RWPE1 (cell line): ENCODE measurements around the gene PTPRN2.

ENCODE experiments used
- CTCF ChIA-PET: fragments of 350-600 bp; sonication (Branson Sonifier 250); formaldehyde crosslinking; extraction: SDS; loops from one replicate; lab custom pipeline; 2021; lab: Yijun Ruan, JAX
- POLR2A ChIA-PET: fragments of 400-600 bp; formaldehyde crosslinking; extraction: SDS; loops from one replicate; lab custom pipeline; 2020; ENCODE audit warnings: antibody characterized with exemption; ENCODE audit not compliant: low non-redundant PET; lab: Yijun Ruan, JAX
- DNase-seq: peaks from one replicate; pipeline ENCODE4 v3.0.0; 2012; ENCODE audit warnings: low spot score
- H3K27ac ChIP-seq: fragments of 450-650 bp; 2 replicates; pipeline ENCODE4 v1.5.1; 2017
- TF ChIP-seq, protein P1 (sequence below): fragments of 450-650 bp; conservative IDR thresholded peaks from 2 replicates; pipeline ENCODE4 v1.5.1; 2017; ENCODE audit warnings: low read depth, mild to moderate bottlenecking

Gene PTPRN2

DNA sequence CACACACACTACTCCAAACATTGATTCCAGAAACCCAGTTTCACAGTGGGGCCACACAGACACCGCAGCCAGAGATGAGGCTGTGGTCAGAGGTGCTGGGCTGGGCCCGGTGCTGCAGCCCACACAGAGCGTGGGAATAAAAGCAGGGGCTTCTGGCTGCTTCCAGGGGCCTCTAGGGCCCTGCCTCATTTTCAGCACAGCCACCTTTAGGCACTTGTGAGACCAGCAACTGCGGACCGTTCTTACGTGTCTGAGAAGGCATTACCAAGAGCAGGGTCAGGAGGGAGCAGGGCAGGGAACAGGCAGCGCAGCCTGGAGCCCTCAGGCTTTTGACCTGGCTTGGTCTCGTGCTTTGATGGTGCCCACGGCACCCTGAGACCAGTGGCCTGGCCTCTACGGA lies 980.4 kb downstream of the PTPRN2 start:
- no peak overlapping the region for H3K27ac ChIP-seq
- DNase-seq: no peak
- TF ChIP-seq, protein P1, sequence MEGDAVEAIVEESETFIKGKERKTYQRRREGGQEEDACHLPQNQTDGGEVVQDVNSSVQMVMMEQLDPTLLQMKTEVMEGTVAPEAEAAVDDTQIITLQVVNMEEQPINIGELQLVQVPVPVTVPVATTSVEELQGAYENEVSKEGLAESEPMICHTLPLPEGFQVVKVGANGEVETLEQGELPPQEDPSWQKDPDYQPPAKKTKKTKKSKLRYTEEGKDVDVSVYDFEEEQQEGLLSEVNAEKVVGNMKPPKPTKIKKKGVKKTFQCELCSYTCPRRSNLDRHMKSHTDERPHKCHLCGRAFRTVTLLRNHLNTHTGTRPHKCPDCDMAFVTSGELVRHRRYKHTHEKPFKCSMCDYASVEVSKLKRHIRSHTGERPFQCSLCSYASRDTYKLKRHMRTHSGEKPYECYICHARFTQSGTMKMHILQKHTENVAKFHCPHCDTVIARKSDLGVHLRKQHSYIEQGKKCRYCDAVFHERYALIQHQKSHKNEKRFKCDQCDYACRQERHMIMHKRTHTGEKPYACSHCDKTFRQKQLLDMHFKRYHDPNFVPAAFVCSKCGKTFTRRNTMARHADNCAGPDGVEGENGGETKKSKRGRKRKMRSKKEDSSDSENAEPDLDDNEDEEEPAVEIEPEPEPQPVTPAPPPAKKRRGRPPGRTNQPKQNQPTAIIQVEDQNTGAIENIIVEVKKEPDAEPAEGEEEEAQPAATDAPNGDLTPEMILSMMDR: no peak
- POLR2A ChIA-PET: no interaction called here
- CTCF ChIA-PET: no interaction called here

DNA sequence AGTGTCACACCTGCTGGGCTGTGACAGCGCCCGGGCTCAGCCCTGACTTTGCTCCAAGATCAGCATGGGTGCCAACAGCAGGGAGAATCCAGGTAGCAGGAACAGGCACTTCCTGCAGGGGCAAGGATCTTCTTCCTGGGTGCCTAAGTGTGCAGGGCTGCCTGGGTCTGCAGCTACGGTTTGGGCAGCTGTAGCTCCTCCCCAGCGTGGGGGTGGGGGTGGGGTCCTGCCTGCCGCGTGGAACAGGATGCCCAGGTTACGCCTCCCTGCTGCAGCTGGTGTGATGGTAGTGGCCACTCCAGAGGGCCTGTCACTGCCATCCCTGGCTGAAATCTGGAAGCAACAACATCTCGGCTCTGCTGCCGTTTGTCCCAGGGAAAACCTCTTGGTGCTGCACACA lies 981.5 kb downstream of the PTPRN2 start:
- CTCF ChIA-PET: no interaction called here
- POLR2A ChIA-PET: no interaction called here
- no peak for DNase-seq
- TF ChIP-seq, protein P1: no peak
- H3K27ac ChIP-seq: no peak overlapping the region

DNA sequence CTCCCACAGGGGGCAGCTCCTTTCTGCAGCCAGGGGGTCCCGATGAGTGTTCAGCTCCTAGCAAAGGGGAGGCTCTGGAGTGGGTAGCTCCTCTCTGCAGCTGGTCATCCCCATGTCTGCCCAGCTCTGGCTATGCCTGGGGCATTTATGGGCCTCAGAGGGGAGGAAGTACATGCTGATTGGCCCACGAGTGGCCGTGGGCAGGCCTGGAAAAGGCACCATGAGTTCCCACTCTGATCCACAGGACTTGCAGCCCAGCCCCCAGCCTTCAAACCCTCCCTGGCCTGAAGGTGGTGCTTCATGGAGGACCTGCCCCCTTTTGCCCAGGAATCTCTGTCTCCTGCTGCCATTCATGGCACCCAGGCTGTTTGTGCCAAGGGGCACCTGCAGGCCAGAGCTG lies 982.0 kb downstream of the PTPRN2 start:
- CTCF ChIA-PET: no interaction called here
- POLR2A ChIA-PET: no interaction called here
- TF ChIP-seq, protein P1: no peak
- no peak for DNase-seq
- no peak overlapping the region for H3K27ac ChIP-seq

DNA sequence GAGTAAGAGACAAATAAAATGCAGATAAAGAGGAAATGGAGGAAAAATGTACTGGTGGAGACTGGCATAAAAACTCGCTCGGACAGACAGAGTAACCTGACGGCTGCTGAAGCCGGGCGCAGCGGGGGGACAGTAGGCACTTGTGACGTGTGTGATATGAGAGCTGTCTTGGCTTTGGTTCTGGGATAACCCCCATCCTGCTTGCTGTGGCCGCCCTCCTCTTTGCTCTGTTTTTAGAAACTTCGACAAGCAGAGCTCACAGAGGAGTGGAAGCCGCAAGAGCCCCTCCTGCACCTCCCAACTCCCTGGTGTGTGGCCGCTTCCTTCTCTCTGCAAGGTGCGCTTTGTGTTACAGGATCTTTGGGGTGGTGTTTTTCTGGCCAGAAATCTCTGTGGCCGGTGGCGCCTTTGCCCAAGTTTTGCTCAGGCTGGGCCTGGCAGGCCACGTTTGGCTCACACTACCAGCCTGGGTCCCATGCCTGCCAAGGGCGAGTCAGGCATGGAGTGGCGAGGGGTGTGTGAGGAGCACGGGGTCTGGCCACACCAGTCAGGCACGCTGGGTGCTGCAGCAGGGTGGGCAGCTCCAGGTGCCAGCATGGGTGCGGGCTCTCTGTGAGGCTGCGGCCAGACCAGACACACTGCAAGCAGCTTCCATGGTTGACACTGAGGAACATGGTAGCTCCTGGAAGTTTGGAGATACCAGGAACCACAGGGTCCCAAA lies 982.8 kb downstream of the PTPRN2 start:
- no peak overlapping the region for H3K27ac ChIP-seq
- no peak for DNase-seq
- POLR2A ChIA-PET: no interaction called here
- TF ChIP-seq, protein P1: no peak
- CTCF ChIA-PET: no interaction called here

DNA sequence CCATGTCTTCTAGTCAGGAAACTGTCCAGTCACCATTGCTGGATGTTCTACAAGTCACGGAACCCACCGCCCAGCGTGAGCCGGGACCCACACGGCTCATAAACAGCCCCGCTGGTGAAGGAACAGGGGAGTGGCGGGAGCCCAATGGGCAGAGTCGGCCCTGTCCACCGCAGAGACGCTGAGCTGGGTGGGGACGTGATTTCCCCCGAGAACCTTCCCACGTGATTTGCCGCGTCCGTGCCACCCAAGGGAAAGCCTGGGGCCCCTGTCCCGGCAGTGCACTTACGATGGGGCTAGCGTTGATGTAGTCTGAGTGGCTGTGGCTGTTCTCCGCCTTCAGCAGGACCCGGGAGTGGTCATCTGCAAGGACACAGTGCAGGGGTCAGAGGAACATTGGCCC lies 983.9 kb downstream of the PTPRN2 start:
- POLR2A ChIA-PET: no interaction called here

DNA sequence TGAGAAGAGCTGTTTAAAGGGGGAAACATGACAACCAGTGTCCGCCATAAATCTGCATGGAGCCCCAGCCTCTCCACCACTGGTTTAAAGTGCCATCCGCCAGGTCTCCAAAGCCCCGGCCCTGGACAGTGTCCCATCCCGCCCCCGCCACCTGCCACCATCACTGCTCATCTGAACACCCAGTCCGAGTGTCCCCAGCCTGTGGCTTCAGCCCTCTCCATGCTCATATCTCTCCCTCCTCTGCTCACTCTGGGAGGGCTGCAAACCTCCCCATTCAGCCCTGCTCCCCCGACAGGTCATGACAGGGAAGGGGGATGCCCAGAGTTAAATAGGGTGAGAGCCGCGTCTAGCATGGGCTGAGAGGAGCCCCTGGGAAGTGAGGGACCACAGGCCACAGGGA lies 984.6 kb downstream of the PTPRN2 start:
- no peak for DNase-seq
- H3K27ac ChIP-seq: no peak overlapping the region
- TF ChIP-seq, protein P1: no peak
- ChIA-PET POLR2A (no interaction called here), CTCF (no interaction called here)

More for the DNA sequence above, 983.9 kb downstream of the PTPRN2 start:
- DNase-seq: no peak
- H3K27ac ChIP-seq: no peak overlapping the region
- TF ChIP-seq, protein P1: no peak
- CTCF ChIA-PET: no interaction called here

DNA sequence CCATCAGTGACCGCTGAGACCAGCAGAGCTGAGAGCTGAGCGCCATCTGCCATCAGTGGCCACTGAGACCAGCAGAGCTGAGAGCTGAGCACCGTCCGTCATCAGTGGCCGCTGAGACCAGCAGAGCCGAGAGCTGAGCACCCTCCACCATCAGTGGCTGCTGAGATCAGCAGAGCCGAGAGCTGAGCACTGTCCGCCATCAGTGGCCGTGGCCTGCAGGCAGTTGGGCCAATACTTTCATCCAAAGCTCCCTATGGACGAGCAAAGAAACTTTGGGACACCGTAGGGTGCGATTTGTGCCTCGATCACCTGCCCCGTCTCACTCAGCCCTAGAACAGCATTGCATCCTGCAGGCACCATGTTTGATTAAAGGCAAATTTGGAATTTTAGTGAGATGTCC lies 985.0 kb downstream of the PTPRN2 start:
- TF ChIP-seq, protein P1: no peak
- no peak for DNase-seq
- no peak overlapping the region for H3K27ac ChIP-seq
- ChIA-PET POLR2A (no interaction called here), CTCF (no interaction called here)
